Activated naive CD8-positive, alpha-beta T cell treated with anti-CD3 and anti-CD28 coated beads, Interleukin-2, amount 10 ng/mL, durations not matched to agents 7 days and 5 days (primary cell): ENCODE data around the gene ST6GALNAC3. TPM values are rescaled to one million over a fixed set of nuclear protein-coding genes. Genes with fewer than 3 reads are reported as not detected.

Experiments
- ATAC-seq: fragments of 150-1000 bp; cut with Tn5 transposase; one replicate; pipeline ENCODE4 v1.10.0; 2021; ENCODE audit warnings: low read depth, moderate library complexity
- POLR2A ChIA-PET: fragments of 350-600 bp; sonication (Branson Sonifier 250); formaldehyde crosslinking; loops from one replicate; lab custom pipeline; 2021; ENCODE audit warnings: antibody characterized with exemption; lab: Charles Lee
- DNase-seq: peaks from one replicate; pipeline ENCODE4 v3.0.0; 2021
- H3K27ac Mint-ChIP-seq: one replicate; pipeline ENCODE4 v1.8.0; 2022; ENCODE audit warnings: mild to moderate bottlenecking, mixed read lengths
- H3K27me3 Mint-ChIP-seq: one replicate; pipeline ENCODE4 v1.8.0; 2022; ENCODE audit warnings: mild to moderate bottlenecking, moderate library complexity, mixed read lengths
- H3K36me3 Mint-ChIP-seq: one replicate; pipeline ENCODE4 v1.8.0; 2021; ENCODE audit warnings: mild to moderate bottlenecking, mixed read lengths
- H3K4me1 Mint-ChIP-seq: one replicate; pipeline ENCODE4 v1.8.0; 2021; ENCODE audit warnings: mixed read lengths
- H3K4me3 Mint-ChIP-seq: one replicate; pipeline ENCODE4 v1.8.0; 2022; ENCODE audit warnings: mild to moderate bottlenecking, moderate library complexity, mixed read lengths
- H3K9me3 Mint-ChIP-seq: one replicate; pipeline ENCODE4 v1.8.0; 2021; ENCODE audit warnings: mixed read lengths
- total RNA-seq, 2 experiments: library from RNA; stranded (reverse); gene quantifications; one replicate each; pipeline ENCODE4 v1.2.3, GENCODE V29; 2021

ST6GALNAC3 gene
- total RNA-seq, 2 experiments from 2014 or later = 0.48 to 0.55 TPM

DNA sequence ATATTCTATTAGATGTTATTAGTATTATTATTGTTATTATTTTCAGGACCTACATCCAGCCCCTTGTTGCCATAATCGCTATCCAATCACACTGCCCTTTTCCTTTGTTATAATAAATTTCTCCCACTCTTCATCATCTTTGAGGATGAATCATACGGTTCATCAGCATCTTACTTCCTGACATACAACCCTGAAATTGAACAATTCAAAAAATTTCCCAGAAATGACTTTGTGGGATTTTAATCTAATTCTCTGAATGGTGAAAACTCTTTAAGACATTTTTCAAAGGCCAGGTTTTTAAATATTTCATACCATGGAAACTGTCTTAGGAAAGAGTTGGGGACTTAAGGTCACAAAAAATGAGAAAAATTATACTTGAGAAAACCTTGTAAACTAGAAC is 353.5 kb downstream of the ST6GALNAC3 start:
- POLR2A ChIA-PET = no interaction called here
- H3K4me1 Mint-ChIP-seq = no peaks in the 10 kb centered on the region
- H3K27ac Mint-ChIP-seq = no peak overlapping the region
- no peaks in the 10 kb centered on the region for H3K9me3 Mint-ChIP-seq
- peaks cover 2% of the 10 kb centered on the region for H3K36me3 Mint-ChIP-seq
- ATAC-seq (no peak), DNase-seq (no peak)
- no peak overlapping the region for H3K4me3 Mint-ChIP-seq
- H3K27me3 Mint-ChIP-seq = no peaks in the 10 kb centered on the region

DNA sequence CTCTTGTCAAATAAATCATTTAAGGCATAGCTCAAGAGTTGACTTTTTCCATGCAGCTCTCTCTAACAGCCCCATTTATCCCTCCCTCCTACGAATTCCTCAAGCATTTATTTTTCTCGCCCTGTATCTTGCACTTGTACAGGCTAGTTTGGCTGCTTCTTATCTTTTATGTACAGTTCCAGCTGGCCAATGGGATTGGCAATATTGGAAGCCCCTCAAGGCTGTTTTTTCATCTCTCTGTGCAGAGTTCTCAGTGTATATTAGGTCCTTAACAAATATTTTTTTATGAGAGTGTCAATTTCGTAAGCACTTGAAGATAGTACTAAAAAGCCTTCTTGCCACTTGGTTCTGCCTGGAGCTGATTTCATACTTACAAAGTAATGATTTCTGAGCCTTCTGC is 356.0 kb downstream of the ST6GALNAC3 start:
- H3K36me3 Mint-ChIP-seq = peaks cover 2% of the 10 kb centered on the region
- no peak overlapping the region for H3K4me3 Mint-ChIP-seq
- H3K27me3 Mint-ChIP-seq = no peaks in the 10 kb centered on the region
- H3K27ac Mint-ChIP-seq = no peak overlapping the region
- H3K4me1 Mint-ChIP-seq = no peaks in the 10 kb centered on the region
- no peaks in the 10 kb centered on the region for H3K9me3 Mint-ChIP-seq
- DNase-seq = no peak
- no peak for ATAC-seq
- POLR2A ChIA-PET = no interaction called here

DNA sequence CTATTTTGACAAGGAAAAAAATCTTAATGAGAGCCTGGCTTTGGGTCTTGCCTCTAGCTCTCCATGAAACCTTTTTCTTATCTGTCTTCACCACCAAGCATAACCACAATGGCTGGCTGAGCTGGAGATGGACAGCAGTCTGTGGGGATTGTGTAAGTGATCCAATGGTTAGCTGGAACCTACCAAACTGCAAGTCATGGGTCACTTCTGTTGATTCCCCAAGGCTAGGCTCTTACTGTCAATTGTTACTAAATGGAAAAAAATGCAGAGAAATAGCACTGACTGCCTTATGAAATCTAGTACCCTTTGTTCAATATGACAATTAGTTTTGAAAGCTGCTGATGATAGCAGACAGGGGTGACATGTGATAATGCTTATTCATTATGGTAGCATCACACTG is 359.0 kb downstream of the ST6GALNAC3 start:
- no peaks in the 10 kb centered on the region for H3K4me1 Mint-ChIP-seq

DNA sequence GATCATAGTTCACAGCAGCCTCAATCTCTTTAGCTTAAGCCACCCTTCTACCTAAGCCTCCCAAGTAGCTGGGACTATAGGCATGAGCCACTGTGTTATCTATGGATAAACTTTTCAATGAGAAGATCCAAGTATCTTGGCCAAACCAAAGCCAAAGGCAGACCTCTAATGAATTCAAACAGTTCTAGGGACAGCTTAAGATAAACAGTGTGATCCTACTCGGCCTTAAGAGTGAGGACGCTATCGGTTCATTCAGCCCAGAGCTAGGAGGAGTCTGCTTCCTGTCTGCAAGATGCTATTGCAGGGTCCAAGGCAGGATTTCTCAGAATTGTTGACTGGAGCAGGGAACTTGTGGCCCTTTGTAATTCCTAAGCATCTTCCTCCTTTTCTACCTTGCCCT is 368.7 kb downstream of the ST6GALNAC3 start:
- no peak for DNase-seq
- POLR2A ChIA-PET = no interaction called here
- H3K9me3 Mint-ChIP-seq = no peaks in the 10 kb centered on the region
- no peak for ATAC-seq
- no peak overlapping the region for H3K27ac Mint-ChIP-seq
- no peak overlapping the region for H3K4me3 Mint-ChIP-seq
- H3K4me1 Mint-ChIP-seq = no peaks in the 10 kb centered on the region
- H3K27me3 Mint-ChIP-seq = no peaks in the 10 kb centered on the region
- no peaks in the 10 kb centered on the region for H3K36me3 Mint-ChIP-seq

More for the DNA sequence above, 359.0 kb downstream of the ST6GALNAC3 start:
- no peaks in the 10 kb centered on the region for H3K36me3 Mint-ChIP-seq
- DNase-seq = no peak
- no peak for ATAC-seq
- no peak overlapping the region for H3K27ac Mint-ChIP-seq
- H3K4me3 Mint-ChIP-seq = no peak overlapping the region
- H3K9me3 Mint-ChIP-seq = no peaks in the 10 kb centered on the region
- POLR2A ChIA-PET = no interaction called here
- no peaks in the 10 kb centered on the region for H3K27me3 Mint-ChIP-seq

DNA sequence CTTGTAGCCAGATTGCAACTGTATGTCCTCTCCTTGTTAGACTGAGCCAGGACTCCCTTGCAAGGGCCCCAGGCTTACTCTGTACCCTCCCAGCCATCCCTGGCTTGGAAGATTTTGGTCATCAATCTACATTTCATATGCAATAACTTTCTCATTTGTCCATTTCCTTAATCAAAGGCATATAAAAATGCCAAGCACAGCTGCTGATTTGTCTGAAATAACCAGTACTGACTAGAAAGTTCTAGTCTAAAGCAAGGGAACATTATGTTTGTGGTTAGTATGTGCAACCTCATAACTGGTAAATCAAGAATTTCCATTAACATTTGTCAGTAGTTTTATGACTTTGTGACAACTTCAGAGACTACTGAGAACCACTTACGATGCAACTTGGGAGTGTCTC is 370.2 kb downstream of the ST6GALNAC3 start:
- Mint-ChIP-seq H3K9me3 (peaks cover under 1% of the 10 kb centered on the region), H3K36me3 (no peaks in the 10 kb centered on the region), H3K27me3 (no peaks in the 10 kb centered on the region), H3K4me3 (no peak overlapping the region), H3K27ac (no peak overlapping the region), H3K4me1 (no peaks in the 10 kb centered on the region)
- POLR2A ChIA-PET = no interaction called here
- DNase-seq (no peak), ATAC-seq (no peak)

DNA sequence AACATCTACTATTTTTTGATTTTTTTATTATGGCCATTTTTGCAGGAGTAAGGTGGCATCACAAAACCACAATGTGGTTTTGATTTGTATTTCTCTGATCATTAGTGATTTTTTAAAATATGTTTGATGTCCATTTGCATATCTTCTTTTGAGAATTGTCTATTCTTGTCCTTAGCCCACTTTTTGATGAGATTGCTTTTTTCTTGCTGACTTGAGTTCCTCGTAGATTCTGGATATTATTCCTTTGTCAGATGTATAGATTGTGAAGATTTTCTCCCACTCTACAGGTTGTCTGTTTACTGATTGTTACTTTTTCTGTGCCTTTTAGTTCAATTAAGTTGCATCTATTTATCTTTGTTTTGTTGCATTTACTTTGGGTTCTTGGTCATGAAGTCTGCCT is 375.7 kb downstream of the ST6GALNAC3 start:
- Mint-ChIP-seq H3K4me1 (peaks cover 8% of the 10 kb centered on the region), H3K4me3 (no peak overlapping the region), H3K9me3 (peaks cover 5% of the 10 kb centered on the region), H3K27me3 (no peaks in the 10 kb centered on the region), H3K36me3 (peaks cover 13% of the 10 kb centered on the region), H3K27ac (no peak overlapping the region)
- POLR2A ChIA-PET = no interaction called here
- ATAC-seq (no peak), DNase-seq (no peak)

DNA sequence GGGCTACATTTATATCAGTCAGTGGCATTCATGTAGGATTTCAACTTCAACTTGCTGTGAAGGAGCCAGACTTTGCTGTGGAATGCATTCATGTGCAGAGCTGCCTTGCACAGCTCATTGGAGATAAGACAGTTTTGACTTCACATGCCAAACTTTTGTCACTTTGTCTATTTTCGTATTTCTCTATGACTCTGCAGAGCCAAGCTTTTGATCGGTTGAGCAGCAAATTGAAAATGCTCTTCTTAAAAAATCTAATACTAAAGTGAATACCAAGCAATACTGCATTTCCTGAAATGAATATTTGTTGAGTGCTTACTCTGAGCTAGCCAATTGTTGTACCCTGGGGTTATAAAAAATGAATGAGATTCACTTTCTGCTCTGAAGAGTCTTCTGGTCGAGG is 388.7 kb downstream of the ST6GALNAC3 start:
- Mint-ChIP-seq H3K36me3 (no peaks in the 10 kb centered on the region), H3K4me3 (no peak overlapping the region), H3K27me3 (no peaks in the 10 kb centered on the region), H3K9me3 (peaks cover 2% of the 10 kb centered on the region), H3K27ac (no peak overlapping the region), H3K4me1 (peaks cover 4% of the 10 kb centered on the region)
- POLR2A ChIA-PET = no interaction called here
- no peak for ATAC-seq
- DNase-seq = no peak

DNA sequence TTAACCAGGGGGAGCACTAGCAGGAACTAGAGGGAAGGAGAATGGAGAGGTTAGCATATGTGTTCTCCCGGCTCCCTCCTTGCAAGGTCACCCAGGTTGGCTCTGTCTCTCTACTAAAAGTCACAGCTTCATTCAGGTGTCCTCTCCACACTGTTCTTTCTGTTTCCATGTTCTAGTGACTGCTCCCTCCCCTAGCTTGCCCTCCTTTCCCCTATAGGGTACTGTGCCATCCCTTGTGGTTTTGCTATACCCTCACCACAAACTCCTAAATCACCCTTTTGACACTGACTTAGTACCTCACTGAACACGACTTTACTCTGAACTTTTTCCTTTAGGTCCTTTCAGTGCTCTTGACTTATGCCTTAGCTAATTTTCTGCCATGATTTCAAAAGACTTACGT is 389.3 kb downstream of the ST6GALNAC3 start:
- Mint-ChIP-seq H3K27ac (no peak overlapping the region), H3K4me1 (peaks cover 4% of the 10 kb centered on the region), H3K36me3 (no peaks in the 10 kb centered on the region), H3K9me3 (peaks cover 2% of the 10 kb centered on the region), H3K4me3 (no peak overlapping the region), H3K27me3 (no peaks in the 10 kb centered on the region)
- no peak for DNase-seq
- POLR2A ChIA-PET = no interaction called here
- ATAC-seq = no peak

DNA sequence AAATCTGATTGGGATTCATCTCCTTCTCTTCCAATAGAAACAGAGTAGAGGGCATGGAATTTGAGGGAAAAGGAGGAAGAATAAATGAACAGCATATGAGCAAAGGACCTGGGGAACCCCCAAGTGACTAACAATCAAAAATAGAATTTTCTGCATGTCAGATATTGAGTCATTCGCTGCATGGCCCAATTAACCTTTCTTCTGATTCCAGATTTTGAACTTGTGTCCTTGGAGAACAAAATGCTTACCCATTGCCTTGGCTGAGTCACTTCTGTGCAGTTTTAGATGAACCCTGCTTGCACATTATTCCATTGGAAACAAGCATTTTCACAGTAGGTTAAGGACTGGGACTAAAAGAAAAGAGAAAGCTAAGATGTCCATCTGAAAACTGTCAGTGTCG is 390.5 kb downstream of the ST6GALNAC3 start:
- Mint-ChIP-seq H3K9me3 (no peaks in the 10 kb centered on the region), H3K4me1 (peaks cover 4% of the 10 kb centered on the region), H3K27me3 (no peaks in the 10 kb centered on the region), H3K4me3 (no peak overlapping the region), H3K36me3 (no peaks in the 10 kb centered on the region), H3K27ac (no peak overlapping the region)
- no peak for DNase-seq
- POLR2A ChIA-PET = no interaction called here
- ATAC-seq = no peak

DNA sequence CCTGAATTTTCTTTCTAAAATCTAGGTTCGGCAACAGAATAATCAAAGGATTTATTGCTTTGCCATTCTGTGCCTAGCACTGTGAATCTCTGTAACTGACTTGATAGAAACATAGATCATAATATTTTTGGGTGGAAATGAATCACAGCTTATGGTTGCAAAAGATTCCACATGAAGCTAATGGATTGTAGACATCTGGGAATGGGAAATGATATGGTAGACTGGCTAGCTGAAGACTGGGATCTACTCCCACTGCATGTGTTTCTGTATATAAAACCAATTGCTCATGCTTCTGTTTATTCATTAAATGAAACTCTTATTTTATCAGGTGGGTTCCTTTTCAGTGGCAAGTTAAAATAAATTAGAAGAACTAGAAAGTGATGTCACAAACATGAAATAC is 395.6 kb downstream of the ST6GALNAC3 start:
- Mint-ChIP-seq H3K4me3 (no peak overlapping the region), H3K27ac (no peak overlapping the region), H3K27me3 (no peaks in the 10 kb centered on the region), H3K4me1 (no peaks in the 10 kb centered on the region), H3K36me3 (no peaks in the 10 kb centered on the region), H3K9me3 (no peaks in the 10 kb centered on the region)
- POLR2A ChIA-PET = no interaction called here
- DNase-seq = no peak
- no peak for ATAC-seq

DNA sequence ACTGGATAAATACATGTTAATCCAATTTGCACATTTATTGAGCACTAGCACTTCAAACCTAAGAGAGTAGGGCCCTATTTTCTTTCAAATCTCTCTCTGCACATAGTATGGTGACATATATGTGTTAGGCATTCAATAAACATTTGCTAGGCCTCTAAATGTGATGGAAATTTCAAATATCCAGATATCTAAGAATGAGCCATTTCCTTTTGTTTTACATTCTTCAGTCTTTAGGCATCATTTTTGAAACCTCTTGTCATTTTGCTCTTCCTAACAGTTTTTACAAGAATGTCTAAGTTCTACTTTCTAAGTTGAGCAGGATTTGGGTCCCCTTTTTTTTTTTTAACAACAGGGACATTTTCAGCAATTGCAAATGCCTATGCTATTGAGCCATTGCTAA is 397.0 kb downstream of the ST6GALNAC3 start:
- H3K4me3 Mint-ChIP-seq = no peak overlapping the region
- peaks cover 3% of the 10 kb centered on the region for H3K9me3 Mint-ChIP-seq
- no peaks in the 10 kb centered on the region for H3K27me3 Mint-ChIP-seq
- DNase-seq = no peak
- POLR2A ChIA-PET = no interaction called here
- no peaks in the 10 kb centered on the region for H3K4me1 Mint-ChIP-seq
- no peak for ATAC-seq
- H3K27ac Mint-ChIP-seq = no peak overlapping the region
- no peaks in the 10 kb centered on the region for H3K36me3 Mint-ChIP-seq

DNA sequence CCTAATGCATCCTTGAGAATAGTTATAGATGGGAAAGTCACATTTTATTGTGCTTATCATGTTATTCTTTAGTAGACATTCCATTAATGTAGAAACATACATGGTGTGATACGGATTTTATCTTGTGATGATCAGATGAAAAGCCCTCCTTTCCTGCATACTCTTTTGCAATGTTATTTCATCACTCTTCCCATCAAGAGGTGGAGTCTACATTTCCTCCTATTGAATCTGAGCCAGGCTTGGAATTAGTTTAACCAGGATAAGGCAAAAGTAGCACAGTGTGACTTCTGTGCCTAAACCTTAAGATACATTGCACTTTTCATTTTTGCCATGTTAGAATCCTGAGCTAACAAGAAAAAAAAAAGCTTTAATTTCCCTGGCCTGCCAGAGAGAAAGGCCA is 399.0 kb downstream of the ST6GALNAC3 start:
- no peak for DNase-seq
- Mint-ChIP-seq H3K36me3 (no peaks in the 10 kb centered on the region), H3K27me3 (no peaks in the 10 kb centered on the region), H3K4me1 (no peaks in the 10 kb centered on the region), H3K4me3 (no peak overlapping the region), H3K9me3 (peaks cover 3% of the 10 kb centered on the region), H3K27ac (no peak overlapping the region)
- POLR2A ChIA-PET = no interaction called here
- ATAC-seq = no peak

DNA sequence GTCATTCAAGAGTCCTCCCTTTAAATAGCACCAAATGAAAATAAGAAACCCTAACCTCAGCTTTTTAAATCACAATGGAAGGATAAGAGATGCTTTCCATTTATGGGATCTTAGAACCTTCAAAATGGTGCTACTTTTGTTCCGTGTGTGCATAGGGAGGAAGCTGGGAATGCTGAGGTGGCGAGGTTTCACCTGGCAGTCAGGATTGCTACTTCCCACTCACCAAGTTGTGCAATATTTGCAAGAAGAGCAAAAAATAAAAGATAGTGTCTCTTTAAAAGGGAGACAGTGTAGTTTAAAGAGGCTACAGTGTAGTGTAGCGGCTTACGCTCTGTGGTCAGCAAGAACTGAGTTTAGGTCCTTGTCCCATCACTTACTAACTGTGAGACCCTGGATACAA is 400.4 kb downstream of the ST6GALNAC3 start:
- Mint-ChIP-seq H3K9me3 (peaks cover 3% of the 10 kb centered on the region), H3K27me3 (no peaks in the 10 kb centered on the region)

DNA sequence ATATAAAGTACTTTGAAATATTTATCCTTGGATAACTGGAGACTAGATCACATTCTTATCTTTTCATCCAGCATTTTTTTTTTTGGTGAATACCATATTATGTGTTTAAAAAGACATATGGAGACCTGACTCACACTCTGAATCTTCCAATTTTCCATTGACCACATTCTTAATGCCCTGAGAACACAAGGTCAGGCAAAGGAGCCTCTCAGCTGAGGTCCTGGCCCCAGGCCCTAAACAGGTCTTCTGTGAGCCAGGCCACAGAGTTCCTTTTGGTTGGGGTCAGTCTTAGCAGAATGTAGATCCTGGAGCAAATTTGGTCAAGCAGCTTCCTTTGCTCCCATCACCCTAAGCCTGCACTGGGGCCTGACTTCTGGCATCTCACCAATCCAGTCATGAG is 402.6 kb downstream of the ST6GALNAC3 start:
- H3K4me3 Mint-ChIP-seq = no peak overlapping the region
- no peak for ATAC-seq
- H3K36me3 Mint-ChIP-seq = no peaks in the 10 kb centered on the region
- no peaks in the 10 kb centered on the region for H3K27me3 Mint-ChIP-seq
- H3K4me1 Mint-ChIP-seq = no peaks in the 10 kb centered on the region
- POLR2A ChIA-PET = no interaction called here
- H3K27ac Mint-ChIP-seq = no peak overlapping the region
- DNase-seq = no peak
- peaks cover 3% of the 10 kb centered on the region for H3K9me3 Mint-ChIP-seq

More for the DNA sequence above, 400.4 kb downstream of the ST6GALNAC3 start:
- Mint-ChIP-seq H3K4me1 (no peaks in the 10 kb centered on the region), H3K27ac (no peak overlapping the region), H3K36me3 (no peaks in the 10 kb centered on the region), H3K4me3 (no peak overlapping the region)
- POLR2A ChIA-PET = no interaction called here
- ATAC-seq = no peak
- no peak for DNase-seq

DNA sequence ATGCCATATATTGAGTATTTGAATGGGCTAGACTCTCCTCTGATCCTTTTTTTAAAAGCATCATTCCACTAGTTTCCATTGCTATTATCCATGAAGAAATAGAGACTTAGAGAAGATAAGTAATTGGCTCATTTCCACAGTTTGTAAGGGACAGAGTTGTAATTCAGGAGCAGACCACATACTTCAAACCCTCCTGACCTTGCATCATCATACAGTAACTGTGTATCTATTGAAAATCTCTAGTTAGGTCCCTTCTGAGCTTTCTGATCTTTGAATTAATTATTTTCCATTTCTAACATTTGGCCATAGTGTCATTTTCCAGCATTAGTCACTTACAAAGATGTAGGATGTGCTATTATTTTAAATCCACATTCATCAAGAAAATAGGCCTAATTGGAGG is 406.3 kb downstream of the ST6GALNAC3 start:
- DNase-seq (no peak), ATAC-seq (no peak)
- POLR2A ChIA-PET = no interaction called here
- Mint-ChIP-seq H3K4me3 (no peak overlapping the region), H3K4me1 (no peaks in the 10 kb centered on the region), H3K27me3 (no peaks in the 10 kb centered on the region), H3K9me3 (peaks cover 1% of the 10 kb centered on the region), H3K36me3 (peaks cover 2% of the 10 kb centered on the region), H3K27ac (no peak overlapping the region)
